ENCODE data around the gene UBR3. TPM values are rescaled to one million over a fixed set of nuclear protein-coding genes. Genes with fewer than 3 reads are reported as not detected.
"Not testable (repeated sequence)": the region's sequence is repeated elsewhere in the genome, so short reads cannot be mapped to it uniquely, and the experiment has no call there.

The UBR3 gene
- total RNA-seq, 2 donors from 2014 or later = 49.2 to 54.2 TPM

DNA sequence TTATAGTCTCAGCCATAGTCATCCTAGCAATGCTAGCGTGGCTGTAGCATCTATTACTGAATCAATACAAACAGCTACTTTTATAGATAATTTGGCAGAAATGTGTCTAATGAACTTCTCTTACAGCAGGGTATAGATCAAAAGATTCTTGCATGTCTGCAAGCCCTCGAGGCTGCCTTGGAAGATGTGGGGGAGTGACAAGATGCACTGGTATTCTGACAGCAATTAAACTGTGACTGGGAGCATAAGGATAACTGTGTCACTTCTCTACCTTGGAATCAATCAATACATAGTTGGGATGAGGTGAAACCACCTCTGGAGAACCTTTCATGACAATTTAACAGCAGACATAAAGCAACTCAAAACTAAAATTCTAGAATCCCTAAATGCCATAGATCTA lies 291.4 kb downstream of the UBR3 start:
- no peak for DNase-seq (ENCODE audit: low spot score)
- intact Hi-C loops (cut with DNase I) = no loop called here

- DNase-seq (ENCODE audit: low spot score); intact Hi-C loops (cut with DNase I): not testable (repeated sequence)
Measured at GRCh38 chr2:170119326-170119725, 292.1 kb downstream of the UBR3 start.

DNA sequence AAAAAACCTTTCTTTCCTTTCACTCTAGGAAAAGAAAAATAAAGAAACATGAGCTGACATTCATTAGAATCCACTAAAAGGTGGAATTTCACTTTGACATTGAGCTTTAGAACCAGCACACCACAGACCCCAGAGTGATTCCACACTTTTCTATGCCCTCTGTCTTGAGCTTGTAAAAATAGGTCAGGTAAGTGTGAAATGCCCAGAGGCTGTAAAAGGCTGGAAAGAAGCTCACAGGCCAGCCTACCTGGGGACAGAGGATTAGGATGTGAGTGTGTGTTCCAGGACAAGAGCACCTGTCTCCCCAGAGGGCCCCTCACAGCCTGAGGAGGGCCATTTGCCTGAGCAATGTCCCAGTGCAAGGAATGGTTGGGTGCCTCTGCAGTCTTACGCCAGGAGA lies 294.4 kb downstream of the UBR3 start:
- intact Hi-C loops (cut with DNase I) = no loop called here
- DNase-seq (ENCODE audit: low spot score) = no peak

GRCh38 chr2:170122883-170123547 lies 295.8 kb downstream of the UBR3 start:
- intact Hi-C loops (cut with DNase I) = no loop called here
- no peak for DNase-seq (ENCODE audit: low spot score)

DNA sequence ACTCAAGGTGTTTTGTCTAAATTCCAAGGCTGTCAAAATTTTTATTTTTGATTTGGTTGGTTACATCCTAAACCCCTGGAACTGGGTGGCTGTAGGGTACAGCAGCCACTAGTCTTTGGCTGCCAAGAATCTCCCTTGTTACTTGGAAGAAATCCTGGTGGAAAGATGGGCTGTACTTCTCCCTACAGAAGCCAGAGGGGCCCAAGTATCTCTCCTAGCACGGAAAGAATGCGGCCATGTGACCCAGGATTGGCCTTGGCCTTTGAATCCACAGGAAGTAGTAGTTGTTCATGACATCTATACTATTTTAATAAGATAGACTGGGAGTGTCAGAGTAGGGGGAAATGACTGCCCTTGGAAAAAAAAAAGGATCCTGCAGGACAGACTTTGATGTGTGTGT lies 296.3 kb downstream of the UBR3 start:
- no peak for DNase-seq (ENCODE audit: low spot score)
- intact Hi-C loops (cut with DNase I) = no loop called here

GRCh38 chr2:170126138-170126728 lies 299.0 kb downstream of the UBR3 start:
- intact Hi-C loops (cut with DNase I); DNase-seq (ENCODE audit: low spot score): not testable (repeated sequence)

Other genes starting within 250 kb of the UBR3 start
- 10 to 100 TPM; 49.6 to 51.0 TPM for gene PPIG, start 243.1 kb upstream of the UBR3 start, total RNA-seq
- gene CFAP210, start 133.0 kb upstream of the UBR3 start, total RNA-seq = not detected
- 1 to 10 TPM; 3.8 to 6.0 TPM for gene PHOSPHO2, start 133.0 kb upstream of the UBR3 start, total RNA-seq
- 10 to 100 TPM; 18.6 to 22.6 TPM for gene KLHL23, start 93.6 kb upstream of the UBR3 start, total RNA-seq
- 10 to 100 TPM; 70.6 to 75.7 TPM for gene SSB, start 28.6 kb upstream of the UBR3 start, total RNA-seq
- 10 to 100 TPM; 57.3 to 76.8 TPM for gene METTL5, start 2.5 kb upstream of the UBR3 start, total RNA-seq

Data from posterior vena cava (tissue), 2 donors.